T-helper 1 cell (primary cell): ENCODE measurements around the gene SLX4IP.
"Not testable (repeated sequence)": the region's sequence is repeated elsewhere in the genome, so short reads cannot be mapped to it uniquely, and the experiment has no call there.

Experiments
- DNase-seq, 5 donors: peaks; one replicate each; pipeline ENCODE4 v3.0.0-alpha.2; 2012 to 2020

SLX4IP gene

GRCh38 chr20:10610251-10610650 is 175.1 kb downstream of the SLX4IP start:
- no peak for DNase-seq

- no peak for DNase-seq
These were observed 176.3 kb downstream of the SLX4IP start for GRCh38 chr20:10611357-10611756.

GRCh38 chr20:10613426-10613825 is 178.3 kb downstream of the SLX4IP start:
- not testable (repeated sequence) for DNase-seq

- no peak for DNase-seq
These were observed 178.8 kb downstream of the SLX4IP start for GRCh38 chr20:10613911-10614310.

- DNase-seq = no peak
These were observed 181.1 kb downstream of the SLX4IP start for GRCh38 chr20:10616212-10616611.

GRCh38 chr20:10617549-10618133 is 182.5 kb downstream of the SLX4IP start:
- DNase-seq = not testable (repeated sequence)

GRCh38 chr20:10618611-10619245 is 183.6 kb downstream of the SLX4IP start:
- no peak for DNase-seq

- no peak for DNase-seq
These were observed 184.3 kb downstream of the SLX4IP start for GRCh38 chr20:10619427-10619826.

GRCh38 chr20:10621149-10621548 is 186.0 kb downstream of the SLX4IP start:
- DNase-seq = no peak

GRCh38 chr20:10622657-10623418 is 187.7 kb downstream of the SLX4IP start:
- no peak for DNase-seq

- no peak for DNase-seq
These were observed 190.5 kb downstream of the SLX4IP start for GRCh38 chr20:10625641-10626040.

- DNase-seq = no peak
These were observed 191.8 kb downstream of the SLX4IP start for GRCh38 chr20:10626896-10627295.

GRCh38 chr20:10629946-10630650 is 195.0 kb downstream of the SLX4IP start:
- DNase-seq = no peak

GRCh38 chr20:10631126-10631525 is 196.0 kb downstream of the SLX4IP start:
- DNase-seq = no peak

GRCh38 chr20:10632721-10633509 is 197.8 kb downstream of the SLX4IP start:
- DNase-seq = no peak

GRCh38 chr20:10633718-10634117 is 198.6 kb downstream of the SLX4IP start:
- DNase-seq = no peak

- no peak for DNase-seq
These were observed 199.1 kb downstream of the SLX4IP start for GRCh38 chr20:10634211-10634610.

GRCh38 chr20:10634683-10635411 is 199.7 kb downstream of the SLX4IP start:
- DNase-seq = no peak

GRCh38 chr20:10635476-10636208 is 200.5 kb downstream of the SLX4IP start:
- no peak for DNase-seq

GRCh38 chr20:10636326-10636818 is 201.3 kb downstream of the SLX4IP start:
- DNase-seq = no peak

- no peak for DNase-seq
These were observed 202.0 kb downstream of the SLX4IP start for GRCh38 chr20:10637031-10637559.
